Upper lobe of left lung (tissue), 4 donors: ENCODE results near the gene ROR2.

Experiments
- EP300 ChIP-seq, 4 donors: sonication (generic); formaldehyde crosslinking; IDR thresholded peaks; one replicate each; pipeline ENCODE4 v1.5.1; 2017; ENCODE audit warnings: antibody characterized with exemption in 4 of 4, control low read depth in 2 of 4
- POLR2A ChIP-seq, 4 donors: fragments of 450-650 bp; IDR thresholded peaks; one replicate each; pipeline ENCODE4 v1.5.1; 2016 to 2017; ENCODE audit warnings: antibody characterized with exemption in 4 of 4, mild to moderate bottlenecking in 2 of 4
- POLR2AphosphoS5 ChIP-seq, 2 donors: sonication (generic); formaldehyde crosslinking; IDR thresholded peaks; one replicate each; pipeline ENCODE4 v1.5.1; 2017; ENCODE audit warnings: antibody characterized with exemption in 2 of 2
- TF ChIP-seq, protein P1 (sequence below), 6 experiments: fragments of 450-650 bp in 4 of 6; fragments of 200-600 bp in 2 of 6; sonication (generic) in 2 of 6; IDR thresholded peaks; one replicate each; pipeline ENCODE4 v1.5.1; 2016 to 2019; ENCODE audit warnings: antibody characterized with exemption in 6 of 6

DNA sequence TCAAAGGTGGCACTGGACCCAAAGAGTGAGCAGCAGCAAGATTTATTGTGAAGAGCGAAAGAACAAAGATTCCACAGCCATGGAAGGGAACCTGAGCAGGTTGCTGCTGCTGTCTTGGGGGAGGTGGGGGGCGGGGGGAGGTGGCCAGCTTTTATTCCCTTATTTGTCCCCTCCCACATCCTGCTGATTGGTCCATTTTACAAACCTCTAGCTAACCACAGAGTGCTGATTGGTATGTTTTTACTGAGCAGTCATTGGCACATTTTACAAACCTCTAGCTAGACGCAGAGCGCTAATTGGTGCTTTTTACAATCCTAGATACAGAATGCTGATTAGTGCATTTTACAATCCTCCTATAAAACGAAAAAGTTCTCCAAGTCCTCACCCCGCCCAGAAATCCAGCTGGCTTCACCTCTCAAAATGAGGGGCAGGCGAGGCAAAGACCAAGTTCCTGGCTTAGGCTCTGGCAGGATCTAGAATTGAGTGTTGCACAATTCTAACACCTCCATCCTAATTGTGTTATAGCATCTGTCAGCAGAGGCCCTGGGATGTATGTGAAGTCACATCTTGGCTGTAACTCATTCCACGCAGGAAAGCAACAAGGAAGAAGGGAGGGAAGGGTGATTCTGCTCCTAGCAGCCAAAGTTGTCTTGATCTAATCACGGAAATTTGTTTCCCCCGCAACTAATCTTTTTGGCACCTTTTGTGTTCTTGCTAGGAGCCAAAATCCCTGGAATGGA is 34.3 kb downstream of the ROR2 start:
- TF ChIP-seq, protein P1, sequence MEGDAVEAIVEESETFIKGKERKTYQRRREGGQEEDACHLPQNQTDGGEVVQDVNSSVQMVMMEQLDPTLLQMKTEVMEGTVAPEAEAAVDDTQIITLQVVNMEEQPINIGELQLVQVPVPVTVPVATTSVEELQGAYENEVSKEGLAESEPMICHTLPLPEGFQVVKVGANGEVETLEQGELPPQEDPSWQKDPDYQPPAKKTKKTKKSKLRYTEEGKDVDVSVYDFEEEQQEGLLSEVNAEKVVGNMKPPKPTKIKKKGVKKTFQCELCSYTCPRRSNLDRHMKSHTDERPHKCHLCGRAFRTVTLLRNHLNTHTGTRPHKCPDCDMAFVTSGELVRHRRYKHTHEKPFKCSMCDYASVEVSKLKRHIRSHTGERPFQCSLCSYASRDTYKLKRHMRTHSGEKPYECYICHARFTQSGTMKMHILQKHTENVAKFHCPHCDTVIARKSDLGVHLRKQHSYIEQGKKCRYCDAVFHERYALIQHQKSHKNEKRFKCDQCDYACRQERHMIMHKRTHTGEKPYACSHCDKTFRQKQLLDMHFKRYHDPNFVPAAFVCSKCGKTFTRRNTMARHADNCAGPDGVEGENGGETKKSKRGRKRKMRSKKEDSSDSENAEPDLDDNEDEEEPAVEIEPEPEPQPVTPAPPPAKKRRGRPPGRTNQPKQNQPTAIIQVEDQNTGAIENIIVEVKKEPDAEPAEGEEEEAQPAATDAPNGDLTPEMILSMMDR (IDR thresholded peaks at IDR 0.05): no peak
- no peak for TF ChIP-seq POLR2A (IDR thresholded peaks at IDR 0.05)
- TF ChIP-seq POLR2AphosphoS5 (IDR thresholded peaks at IDR 0.05): no peak
- no peak for TF ChIP-seq EP300 (IDR thresholded peaks at IDR 0.05)
